Measurements from ENCODE around the gene TRABD2A. TPM values are rescaled to one million over a fixed set of nuclear protein-coding genes. Genes with fewer than 3 reads are reported as not detected.

Gene TRABD2A
- total RNA-seq, 4 donors from 2014 or later = 2.4 to 16.8 (median 8.5) TPM

DNA sequence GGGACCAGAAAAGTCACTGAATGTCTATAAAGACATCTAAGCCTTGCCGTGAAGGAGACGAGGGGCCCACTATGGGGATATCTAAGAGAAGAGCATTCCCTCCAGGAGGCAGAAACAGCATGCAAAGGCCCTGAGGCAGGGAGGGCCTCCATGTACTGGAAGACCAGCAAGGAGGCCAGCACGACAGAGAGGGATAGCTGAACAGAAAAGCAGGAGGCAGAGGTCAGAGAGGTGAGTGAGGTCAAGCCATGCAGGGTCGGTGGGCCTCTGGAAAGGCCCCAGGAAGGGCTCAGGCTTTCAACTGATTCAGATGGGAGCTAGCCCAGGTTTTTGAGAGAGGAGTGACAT is 5.7 kb downstream of the TRABD2A start:
- TF ChIP-seq CTCF (IDR thresholded peaks at IDR 0.05; ENCODE audit: low read depth) = no peak

DNA sequence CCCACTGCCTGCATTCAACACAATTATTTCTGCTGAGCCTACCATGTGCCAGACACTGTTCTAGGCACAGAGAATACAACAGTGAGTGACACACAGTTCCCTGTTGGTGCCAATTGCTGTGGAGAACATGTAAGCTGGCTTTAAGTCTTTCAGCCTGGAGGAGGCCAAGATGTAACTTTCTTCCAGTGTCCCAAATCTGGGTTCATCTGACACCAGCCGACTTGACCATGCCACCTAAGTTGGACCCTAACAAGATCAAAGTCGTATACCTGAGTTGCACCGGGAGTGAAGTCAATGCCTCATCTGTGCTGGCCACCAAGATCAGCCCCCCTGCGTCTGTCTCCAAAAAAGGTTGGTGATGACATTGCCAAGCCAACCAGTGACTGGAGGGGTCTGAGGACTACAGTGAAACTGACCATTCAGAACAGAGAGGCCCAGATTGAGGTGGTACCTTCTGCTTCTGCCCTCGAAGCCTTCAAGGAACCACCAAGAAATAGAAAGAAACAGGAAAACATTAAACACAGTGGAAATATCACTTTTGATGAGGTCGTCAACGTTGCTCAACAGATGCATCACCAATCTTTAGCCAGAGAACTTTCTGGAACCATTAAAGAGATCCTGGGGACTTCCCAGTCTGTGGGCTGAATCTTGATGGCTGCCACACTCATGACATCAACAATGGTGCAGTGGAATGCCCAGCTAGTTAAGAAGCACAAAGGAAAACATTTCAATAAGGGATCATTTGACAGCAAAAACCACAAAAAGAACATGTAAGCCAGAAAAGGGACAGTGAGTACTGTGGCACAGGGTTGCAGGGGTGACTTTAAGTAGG is 6.3 kb downstream of the TRABD2A start:
- no peak for TF ChIP-seq CTCF (IDR thresholded peaks at IDR 0.05; ENCODE audit: low read depth)

GRCh38 chr2:84873350-84873749 is 7.5 kb downstream of the TRABD2A start:
- no peak for TF ChIP-seq CTCF (IDR thresholded peaks at IDR 0.05; ENCODE audit: low read depth)

GRCh38 chr2:84870306-84870705 is 10.6 kb downstream of the TRABD2A start:
- no peak for TF ChIP-seq CTCF (IDR thresholded peaks at IDR 0.05; ENCODE audit: low read depth)

GRCh38 chr2:84866122-84866521 is 14.8 kb downstream of the TRABD2A start:
- no peak for TF ChIP-seq CTCF (IDR thresholded peaks at IDR 0.05; ENCODE audit: low read depth)

GRCh38 chr2:84865181-84865783 is 15.6 kb downstream of the TRABD2A start:
- no peak for TF ChIP-seq CTCF (IDR thresholded peaks at IDR 0.05; ENCODE audit: low read depth)

- TF ChIP-seq CTCF (IDR thresholded peaks at IDR 0.05; ENCODE audit: low read depth) = no peak
Measured at GRCh38 chr2:84862006-84862405, 18.9 kb downstream of the TRABD2A start.
